GM21723 (cell line): ENCODE results near the gene HGS.

Source experiments
- ATAC-seq: cut with Tn5 transposase; IDR thresholded peaks from one replicate; pipeline ENCODE4 v1.9.1; 2021; ENCODE audit warnings: mild to moderate bottlenecking, moderate library complexity; ENCODE audit not compliant: unreplicated experiment

Gene HGS, protein sequence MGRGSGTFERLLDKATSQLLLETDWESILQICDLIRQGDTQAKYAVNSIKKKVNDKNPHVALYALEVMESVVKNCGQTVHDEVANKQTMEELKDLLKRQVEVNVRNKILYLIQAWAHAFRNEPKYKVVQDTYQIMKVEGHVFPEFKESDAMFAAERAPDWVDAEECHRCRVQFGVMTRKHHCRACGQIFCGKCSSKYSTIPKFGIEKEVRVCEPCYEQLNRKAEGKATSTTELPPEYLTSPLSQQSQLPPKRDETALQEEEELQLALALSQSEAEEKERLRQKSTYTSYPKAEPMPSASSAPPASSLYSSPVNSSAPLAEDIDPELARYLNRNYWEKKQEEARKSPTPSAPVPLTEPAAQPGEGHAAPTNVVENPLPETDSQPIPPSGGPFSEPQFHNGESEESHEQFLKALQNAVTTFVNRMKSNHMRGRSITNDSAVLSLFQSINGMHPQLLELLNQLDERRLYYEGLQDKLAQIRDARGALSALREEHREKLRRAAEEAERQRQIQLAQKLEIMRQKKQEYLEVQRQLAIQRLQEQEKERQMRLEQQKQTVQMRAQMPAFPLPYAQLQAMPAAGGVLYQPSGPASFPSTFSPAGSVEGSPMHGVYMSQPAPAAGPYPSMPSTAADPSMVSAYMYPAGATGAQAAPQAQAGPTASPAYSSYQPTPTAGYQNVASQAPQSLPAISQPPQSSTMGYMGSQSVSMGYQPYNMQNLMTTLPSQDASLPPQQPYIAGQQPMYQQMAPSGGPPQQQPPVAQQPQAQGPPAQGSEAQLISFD

DNA sequence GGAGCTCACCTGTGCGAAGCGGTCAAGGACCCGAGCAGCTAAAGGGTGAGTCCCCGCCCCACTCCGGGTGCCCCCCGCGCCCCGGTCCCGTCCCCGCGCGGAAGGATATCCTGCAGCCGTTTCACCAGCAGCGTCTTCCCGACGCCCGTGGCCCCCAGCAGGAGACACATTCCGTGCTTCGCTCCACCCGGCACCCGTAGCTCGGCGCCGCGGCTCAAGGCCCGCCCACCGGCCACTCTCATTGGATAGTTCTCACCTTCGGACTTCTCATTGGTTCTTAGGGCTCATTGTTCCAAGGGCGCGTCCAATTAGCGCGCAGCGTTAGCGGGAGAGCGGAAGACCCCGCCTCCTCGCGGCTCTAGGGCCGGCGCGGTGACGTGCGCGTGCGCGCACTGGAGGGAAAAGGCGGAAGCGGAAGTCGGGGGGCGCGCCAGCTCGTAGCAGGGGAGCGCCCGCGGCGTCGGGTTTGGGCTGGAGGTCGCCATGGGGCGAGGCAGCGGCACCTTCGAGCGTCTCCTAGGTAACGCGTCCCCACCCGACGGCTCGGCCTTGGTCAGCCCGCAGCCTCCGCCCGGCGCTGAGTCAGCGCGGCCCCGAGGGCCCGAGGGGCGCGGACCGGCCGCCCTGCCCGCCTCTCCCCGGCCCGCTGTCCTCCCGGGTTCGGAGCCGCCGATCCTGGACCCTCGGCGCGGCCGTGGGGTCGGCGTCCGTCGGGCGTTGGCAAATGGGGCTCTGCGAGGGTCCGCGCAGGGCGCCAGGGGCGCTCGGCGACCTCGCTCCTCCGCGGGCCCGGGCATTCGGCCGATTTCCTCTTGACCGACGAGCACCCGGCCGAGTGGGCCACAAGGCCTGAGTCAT lies at the start of gene HGS, which contains the start of gene ARL16:
TSS of gene HGS (plus strand) at position 428 of the 858 bp plus-strand sequence. CDS start at position 484, 56 bp downstream.
TSS of gene ARL16 (minus strand) at position 214 of the 858 bp plus-strand sequence. CDS start at position 170, 44 bp downstream.
- peak; percentile 84 for ATAC-seq

- no peak for ATAC-seq
These were observed 48.4 kb upstream of the HGS start for GRCh38 chr17:81635431-81635830.

GRCh38 chr17:81635973-81636504 lies 47.8 kb upstream of the HGS start:
- ATAC-seq: peak; percentile 16

- ATAC-seq: peak; percentile 65
These were observed 47.1 kb upstream of the HGS start, which contains the start of the genes NPLOC4 and TSPAN10 for GRCh38 chr17:81636505-81637288. NPLOC4 (minus strand) TSS chr17:81637112; CDS start chr17:81636930, 182 bp downstream. TSPAN10 (plus strand) TSS chr17:81637196; CDS start chr17:81642413, 5,217 bp downstream.

- ATAC-seq: no peak
These were observed 45.1 kb upstream of the HGS start for GRCh38 chr17:81638683-81639082.

DNA sequence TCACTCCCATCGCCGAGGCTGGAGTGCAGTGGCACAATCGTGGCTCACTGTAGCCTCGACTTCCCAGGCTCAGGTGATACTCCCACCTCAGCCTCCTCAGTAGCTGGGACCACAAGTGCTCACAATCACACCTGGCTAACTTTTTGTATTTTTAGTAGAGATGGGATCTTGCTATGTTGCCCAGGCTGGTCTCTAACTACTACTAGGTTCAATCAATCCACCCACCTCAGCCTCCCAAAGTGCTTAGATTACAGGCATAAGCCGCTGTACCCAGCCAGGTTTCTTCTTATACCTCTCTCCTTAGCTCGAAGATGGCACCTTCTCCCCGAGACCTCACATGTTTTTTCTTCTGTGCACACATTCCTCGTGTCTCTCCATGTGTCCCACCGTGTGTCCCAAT lies 43.8 kb upstream of the HGS start:
- ATAC-seq: no peak

GRCh38 chr17:81641825-81642489 lies 41.9 kb upstream of the HGS start:
- no peak for ATAC-seq

DNA sequence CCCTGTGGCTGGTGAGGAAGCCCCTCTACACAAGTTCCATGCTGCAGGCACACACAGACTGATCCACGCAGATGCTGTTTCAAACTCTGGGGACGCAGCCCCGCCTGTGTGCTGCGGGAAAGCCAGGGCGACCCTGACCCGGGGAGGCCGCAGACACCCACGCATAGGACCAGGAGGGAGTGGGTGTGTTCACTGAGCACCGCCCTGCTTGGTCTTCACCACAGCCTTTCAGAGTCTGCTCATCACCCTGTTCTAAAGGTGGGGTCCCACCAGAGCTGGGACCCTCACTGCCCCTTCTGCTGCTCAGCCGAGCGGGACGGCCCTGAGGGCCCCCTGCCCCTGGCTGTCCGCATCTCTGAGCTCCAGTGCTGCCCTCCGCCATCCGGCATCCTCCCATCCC lies 39.3 kb upstream of the HGS start:
- no peak for ATAC-seq

DNA sequence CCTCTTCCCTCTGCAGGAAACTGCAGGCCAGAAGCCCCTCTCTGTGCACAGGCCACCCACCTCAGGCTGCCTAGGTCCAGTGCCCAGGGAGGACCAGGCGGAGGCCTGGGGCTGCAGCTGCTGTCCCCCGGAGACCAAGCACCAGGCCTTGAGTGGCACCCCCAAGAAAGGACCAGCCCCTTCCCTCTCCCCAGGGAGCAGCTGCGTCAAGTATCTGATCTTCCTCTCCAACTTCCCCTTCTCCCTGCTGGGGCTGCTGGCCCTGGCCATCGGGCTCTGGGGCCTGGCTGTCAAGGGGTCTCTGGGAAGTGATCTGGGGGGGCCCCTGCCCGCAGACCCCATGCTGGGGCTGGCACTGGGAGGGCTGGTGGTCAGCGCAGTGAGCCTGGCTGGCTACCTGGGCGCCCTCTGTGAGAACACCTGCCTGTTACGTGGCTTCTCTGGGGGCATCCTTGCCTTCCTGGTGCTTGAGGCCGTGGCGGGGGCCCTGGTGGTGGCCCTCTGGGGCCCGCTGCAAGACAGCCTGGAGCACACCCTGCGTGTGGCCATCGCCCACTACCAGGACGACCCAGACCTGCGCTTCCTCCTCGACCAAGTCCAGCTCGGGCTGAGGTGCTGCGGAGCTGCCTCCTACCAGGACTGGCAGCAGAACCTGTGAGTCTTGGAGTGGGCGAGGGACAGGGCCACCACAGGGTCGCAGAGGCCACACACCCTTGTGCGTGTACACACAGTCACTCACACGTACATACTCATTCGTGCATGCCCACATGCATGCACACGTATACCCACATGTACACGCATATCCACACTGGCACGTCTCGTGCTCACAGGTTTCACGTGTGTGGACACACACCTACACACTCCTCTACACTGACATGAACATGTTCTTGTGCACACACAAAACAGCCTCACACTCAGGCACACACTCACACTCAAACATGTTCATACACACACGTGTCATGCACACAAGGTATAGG lies 38.5 kb upstream of the HGS start:
- ATAC-seq: no peak

DNA sequence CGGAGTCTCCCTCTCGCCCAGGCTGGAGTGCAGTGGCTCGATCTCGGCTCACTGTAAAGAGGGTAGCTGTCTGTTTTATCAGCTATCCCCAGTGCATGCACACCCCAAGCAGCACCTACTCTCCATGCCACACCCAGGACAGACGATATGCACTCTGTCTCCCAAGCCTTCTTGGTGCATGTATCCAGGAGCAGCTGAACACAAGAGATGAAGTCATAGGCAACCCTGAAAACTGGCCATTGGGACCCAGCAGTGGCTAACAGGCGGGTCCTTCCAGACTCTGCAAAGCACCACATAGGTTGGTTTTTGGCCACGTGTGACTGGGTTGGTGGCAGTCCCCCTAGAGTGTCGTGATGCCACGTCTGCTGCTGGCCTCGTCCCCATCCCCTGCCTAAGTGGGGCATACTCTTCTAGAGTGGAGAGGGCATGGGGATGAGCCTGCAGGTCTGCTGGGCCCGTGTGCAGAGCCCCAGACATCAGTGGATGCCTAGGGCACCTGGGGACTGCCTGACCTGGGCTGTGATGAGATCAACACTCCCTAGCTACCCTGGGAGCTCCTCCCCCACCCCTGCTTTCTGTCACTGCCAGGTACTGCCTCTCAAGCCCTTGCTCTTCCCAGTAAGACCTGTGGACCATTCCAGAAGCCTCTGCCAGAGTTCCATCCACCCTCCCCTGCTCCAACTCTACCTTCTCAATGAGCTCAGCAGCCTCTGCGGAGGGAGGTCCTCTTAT lies 36.8 kb upstream of the HGS start:
- no peak for ATAC-seq

- no peak for ATAC-seq
These were observed 36.2 kb upstream of the HGS start for GRCh38 chr17:81647640-81648012.

DNA sequence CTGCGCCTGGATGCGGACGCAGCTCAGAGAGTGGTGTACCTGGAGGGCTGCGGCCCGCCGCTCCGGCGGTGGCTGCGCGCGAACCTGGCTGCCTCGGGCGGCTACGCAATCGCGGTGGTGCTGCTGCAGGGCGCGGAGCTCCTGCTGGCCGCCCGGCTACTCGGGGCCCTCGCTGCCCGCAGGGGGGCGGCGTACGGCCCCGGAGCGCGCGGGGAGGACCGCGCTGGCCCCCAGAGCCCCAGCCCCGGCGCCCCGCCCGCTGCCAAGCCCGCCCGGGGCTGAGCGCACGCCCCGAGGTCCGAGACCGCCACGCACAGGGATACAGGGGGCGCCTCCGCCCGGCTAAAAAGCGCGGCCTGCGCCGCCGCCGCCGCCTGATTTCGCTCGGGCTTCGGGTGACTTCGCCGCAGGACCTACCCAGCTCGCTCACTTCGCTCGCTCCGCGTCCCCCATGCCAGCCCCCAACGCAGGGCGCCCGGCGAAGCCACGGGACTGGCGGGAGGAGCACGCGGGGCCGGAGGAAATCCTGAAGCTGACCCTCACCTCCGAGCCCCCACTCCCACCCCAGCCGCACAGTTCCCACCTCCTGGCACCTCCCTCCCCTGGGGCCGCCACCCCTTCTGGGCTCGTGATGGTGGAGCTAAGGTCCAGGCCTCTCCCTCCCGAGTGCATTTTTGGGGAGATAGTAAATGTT lies 35.7 kb upstream of the HGS start:
- ATAC-seq: no peak

DNA sequence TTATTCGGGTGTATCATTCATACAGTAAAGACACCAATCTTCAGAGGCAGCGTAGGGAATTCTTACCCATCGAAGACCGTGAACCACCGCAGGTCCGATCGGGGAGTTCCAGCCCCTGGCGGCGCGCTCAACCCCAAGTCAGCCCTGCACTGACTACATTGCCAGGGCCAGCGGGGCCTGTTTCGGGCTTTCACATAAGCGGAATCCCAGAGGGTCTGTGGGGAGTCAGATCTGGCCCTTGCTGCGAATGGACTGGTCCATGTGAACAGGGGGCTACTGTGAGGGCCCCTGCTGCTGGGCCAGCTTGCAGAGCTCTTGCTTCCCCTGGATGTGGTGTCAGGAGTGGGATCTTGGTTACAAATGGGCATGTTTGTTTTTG lies 35.1 kb upstream of the HGS start:
- ATAC-seq: no peak

DNA sequence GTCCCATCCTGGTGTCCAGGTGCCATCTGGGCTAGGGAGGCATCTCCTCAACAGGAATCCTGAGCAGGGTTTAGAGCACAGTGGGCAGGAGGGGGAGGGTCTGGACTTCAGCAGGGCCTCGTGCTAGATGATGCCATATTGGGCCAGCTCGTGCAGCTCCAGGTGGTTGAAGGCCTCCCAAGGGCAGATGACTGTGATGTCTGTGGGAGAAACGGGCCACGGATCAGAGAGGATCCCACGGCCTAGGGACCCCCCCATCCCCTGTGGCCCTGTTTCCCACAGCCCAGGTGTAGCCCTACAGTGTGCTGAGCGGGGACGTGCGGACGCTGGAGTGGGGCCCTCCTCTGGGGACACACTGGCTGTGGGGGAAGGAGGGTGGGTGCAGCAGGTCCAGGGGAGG lies 32.9 kb upstream of the HGS start:
- no peak for ATAC-seq

- no peak for ATAC-seq
These were observed 32.1 kb upstream of the HGS start for GRCh38 chr17:81651692-81652091.

GRCh38 chr17:81652906-81653771 lies 30.7 kb upstream of the HGS start:
- ATAC-seq: no peak
